ENCODE measurements around the gene TNFSF8.

TNFSF8 gene

DNA sequence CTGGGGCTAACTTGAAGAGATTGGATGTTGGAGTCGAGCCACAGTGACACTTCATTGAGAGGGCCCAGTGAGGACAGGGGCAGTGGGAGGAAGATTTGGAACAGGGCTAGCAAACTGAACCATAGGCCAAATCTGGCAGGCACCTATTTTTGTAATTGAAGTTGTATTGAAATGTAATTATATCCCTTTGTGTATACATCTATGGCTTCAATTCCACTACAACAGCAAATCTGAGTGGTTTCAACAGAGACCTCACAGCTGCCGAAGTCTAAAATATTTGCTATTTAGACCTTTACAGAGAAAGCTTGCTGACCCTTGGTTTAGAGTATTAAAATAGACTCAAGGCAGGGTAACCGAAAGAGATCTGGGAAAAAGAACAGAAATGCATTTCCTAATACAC is 4.7 kb upstream of the TNFSF8 start:
- no peak for DNase-seq

DNA sequence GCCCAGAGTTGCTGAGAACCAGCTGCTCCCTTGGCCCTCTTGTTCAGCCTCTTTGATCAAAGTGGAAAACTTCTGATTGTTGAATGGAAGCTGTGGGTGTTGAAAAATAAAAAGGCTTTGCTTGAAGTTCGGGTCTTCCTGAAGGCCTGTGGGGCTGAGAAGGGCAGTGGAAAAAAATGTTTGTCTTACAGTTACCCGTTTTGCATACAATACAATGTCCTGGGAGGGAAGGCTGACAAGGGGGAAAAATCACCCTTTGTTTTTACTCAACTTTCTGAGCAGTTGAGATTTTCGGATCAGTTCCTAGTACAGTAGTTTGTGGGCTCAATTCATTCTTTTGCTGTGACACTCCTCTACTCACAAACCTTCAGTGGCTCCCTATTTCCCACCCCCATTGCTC is 2.1 kb upstream of the TNFSF8 start:
- no peak for DNase-seq

DNA sequence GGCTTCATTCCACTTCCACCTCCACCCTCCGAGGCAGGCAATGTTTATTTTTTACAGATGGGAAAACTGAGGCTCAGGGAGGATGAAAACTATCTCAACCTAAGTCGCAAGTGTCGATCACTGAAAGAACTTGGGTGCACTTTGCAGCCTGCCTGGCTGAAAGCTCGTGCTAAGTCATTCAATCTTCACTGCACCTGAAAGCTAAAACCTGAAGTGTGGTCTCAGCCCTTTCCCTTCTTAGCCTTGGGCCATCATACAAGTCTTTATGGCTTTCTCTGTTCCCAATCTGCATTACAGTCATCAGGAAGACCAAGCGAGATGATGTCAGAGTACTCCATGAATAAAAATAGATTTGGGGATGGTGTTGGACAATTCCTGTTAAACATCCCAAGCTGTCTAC is 1.0 kb upstream of the TNFSF8 start:
- DNase-seq: no peak

DNA sequence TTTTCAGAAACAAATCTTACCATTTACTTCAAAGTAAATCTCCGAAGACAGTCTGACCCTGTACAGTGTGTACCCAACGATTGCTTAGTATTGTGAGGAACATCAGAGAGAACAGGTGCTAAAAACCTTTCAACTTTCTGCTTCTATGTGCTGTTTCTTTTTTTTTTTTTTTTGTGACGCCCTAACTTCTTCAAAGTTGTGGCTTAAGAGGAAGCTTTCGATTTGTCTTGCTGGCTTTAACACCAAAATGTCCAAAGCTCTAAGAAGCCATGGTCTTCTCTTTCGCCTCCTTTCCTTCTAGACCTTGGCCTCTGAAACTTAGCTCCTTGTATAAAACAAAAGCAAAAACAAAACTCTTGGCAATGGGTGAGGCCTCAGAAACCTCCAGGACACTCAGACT is 1.2 kb downstream of the TNFSF8 start:
- no peak for DNase-seq

DNA sequence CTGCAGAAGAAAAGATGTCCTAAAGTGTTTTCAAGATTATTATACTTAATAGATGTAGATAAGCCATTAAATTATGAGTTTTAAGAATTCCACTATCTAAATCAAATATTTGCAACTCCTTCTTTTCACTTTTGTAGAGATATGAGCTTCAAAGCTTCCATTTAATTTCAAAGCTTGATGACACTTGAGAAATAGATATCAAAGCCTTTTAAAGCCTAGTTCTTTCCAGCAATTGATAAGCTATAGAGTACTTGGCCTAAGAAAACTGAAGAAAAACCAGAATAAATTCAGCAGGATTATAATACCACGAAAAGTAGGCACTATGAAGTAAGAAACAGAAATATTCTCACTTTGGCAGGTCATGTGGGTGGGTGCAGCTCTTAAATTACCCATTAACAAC is 1.7 kb downstream of the TNFSF8 start:
- no peak for DNase-seq

DNA sequence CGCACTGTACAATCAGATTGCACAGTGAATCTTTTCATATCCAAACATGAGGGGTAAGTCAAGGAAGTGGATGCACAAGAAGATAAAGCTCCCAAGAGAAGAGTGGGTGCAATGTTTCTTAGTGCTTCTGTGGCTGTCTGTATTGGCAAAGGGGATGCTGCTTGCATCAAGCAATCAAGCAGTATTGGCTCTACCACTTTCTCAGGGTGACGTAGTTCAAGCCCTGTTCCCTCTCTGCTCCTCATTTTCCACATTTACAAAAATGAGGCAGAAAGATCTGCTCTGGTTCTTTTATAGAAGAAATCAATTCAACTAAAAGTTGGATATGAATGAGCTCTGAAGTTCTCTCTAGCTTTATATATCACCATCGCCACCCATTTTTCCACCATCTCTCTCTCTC is 2.3 kb downstream of the TNFSF8 start:
- no peak for DNase-seq

DNA sequence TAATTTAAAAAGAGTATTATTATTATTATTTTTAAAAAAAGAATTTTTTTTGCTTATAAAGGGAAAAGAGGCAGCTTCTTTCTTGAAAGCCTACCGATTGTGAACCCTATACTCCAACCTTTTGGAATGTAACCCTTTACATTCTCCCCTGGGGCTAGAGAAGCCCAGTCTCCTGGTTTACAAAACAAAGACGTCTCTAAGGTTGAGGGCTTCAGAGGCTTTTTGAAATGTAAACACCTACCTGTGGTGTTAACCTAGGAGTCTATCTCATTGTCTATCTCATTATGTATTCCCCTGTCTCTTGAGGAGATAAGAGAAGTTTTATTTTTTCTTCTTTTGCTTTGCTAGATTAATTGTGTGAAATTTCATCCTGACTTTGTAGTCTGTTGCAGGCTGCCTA is 4.7 kb downstream of the TNFSF8 start:
- DNase-seq: no peak

DNA sequence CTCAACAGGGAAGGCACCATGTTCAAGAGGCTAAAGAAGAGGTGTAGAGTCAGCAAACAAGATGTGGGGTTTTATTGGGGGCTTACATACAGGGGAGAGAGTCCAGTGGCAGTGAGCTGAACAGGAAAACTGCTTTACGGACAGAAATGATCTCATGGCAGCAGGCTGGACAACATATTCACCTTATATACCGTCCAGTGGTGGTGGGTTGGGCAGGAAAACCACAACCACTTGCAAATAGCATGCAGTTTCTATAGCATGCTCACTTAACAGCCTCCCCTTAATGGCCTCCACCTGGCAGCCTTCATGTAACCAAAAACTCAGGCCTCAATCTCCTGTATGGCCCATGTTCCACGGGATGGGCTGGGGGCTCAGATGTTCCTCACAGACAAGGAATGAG is 5.4 kb downstream of the TNFSF8 start:
- DNase-seq: no peak

DNA sequence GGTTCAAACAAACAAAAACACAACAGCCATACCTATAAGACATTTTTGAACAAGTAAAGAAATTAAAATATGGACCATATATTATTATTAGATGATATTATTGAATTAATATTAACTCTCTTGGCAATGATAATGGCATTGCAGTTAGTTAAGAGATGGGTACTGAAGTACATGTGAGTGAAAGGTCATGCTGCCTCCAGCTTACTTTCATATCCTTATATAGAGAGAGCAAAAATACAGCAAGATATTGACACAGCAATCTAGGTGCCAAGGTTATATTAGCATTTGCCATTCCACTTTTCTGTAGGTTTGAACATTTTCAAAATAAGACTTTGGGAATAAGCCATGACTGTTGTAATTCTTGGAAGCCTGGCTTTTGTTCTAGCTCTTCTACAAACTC is 6.1 kb downstream of the TNFSF8 start:
- no peak for DNase-seq

DNA sequence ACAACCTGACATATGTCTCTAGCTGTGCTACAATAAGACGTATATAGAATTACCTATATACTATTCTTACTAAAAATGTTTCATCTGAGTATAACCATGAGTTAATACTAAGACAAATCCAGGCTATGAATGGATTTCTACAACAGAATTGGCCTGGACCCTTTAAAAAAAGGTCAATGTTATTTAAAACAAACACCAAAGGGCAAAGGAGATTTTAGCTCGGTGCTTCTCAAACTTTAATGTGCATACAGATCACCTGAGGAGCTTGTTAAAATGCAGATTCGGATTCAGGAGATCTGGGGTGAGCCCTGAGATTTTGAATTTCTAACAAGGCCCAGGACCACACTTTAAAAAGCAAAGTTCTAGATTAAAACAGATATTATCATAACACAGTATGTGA is 6.5 kb downstream of the TNFSF8 start:
- DNase-seq: no peak

DNA sequence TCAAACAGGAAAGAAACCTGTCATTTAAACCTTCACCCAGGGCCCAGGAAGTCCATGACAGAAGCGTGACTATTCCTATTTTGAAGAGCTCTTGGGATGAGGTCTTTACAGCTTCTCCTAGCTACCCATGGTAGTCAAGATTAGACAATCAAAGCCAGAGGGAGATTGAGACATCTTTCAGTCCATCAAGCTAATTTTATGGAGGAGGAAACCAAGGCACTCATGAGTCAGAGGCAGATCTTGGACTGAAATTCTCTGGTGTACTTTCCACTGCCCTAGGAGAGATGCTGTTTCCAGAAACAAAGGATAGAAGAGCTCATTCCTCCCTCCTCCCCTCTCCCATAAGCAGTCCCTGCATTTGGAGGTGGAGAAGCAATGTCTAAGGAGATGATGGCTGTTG is 9.2 kb downstream of the TNFSF8 start:
- DNase-seq: no peak

DNA sequence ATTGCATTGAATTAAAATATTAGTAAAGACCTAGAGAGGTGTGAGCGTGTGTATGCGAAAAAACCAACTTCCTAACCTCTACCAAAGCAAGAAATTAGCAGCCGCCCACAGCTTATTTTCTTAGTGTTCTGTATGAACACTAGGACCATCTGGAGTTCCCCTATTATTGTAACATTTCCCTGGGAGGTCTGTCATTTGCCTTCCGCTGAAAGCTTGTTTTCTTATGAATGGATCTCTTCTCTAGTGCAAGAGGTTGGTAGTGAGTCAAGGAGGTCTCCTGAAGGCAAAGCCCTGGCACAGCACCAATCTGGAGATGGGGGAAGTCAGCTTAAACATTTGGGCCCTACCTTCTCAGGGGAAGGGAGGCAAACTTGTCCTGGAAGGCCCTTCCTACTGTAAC is 10.8 kb downstream of the TNFSF8 start:
- DNase-seq: no peak

DNA sequence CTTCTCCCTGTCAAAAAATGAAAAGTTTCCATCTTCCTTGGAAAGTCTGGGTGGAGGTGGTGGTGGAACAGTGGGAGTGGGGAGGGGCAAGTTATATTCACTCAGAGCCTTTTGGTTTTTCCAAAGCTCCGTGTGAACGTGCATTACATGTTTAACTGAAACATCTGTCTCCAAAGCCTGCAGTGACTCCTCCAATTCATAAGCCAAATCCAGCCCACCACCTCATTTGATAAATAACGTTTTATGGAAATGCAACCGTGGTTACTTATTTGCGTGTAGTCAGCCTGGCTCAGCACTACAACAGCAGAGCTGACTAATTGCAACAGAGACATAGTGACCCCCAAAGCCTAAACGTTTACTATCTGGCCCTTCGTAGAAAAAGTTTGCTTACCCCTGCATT is 13.9 kb downstream of the TNFSF8 start:
- no peak for DNase-seq

DNA sequence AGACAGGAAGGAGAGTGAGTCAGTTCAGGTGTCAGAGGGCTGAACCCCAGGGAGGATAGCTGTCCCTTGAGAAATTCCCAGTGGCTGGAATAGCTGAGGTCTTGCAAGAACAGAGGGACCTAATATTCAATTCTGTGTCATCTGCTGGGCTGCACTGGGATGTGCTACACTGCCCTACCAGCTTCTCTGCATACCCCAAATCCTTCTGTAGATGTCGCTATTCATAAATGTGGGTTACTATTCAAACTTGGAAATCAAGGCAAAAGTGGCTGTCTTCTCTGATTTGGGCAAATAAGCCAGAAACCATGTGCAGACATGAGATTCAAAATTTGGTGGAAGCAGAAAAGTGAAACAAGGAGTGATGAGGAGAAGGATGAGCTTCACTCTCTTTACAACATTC is 16.3 kb downstream of the TNFSF8 start:
- no peak for DNase-seq

DNA sequence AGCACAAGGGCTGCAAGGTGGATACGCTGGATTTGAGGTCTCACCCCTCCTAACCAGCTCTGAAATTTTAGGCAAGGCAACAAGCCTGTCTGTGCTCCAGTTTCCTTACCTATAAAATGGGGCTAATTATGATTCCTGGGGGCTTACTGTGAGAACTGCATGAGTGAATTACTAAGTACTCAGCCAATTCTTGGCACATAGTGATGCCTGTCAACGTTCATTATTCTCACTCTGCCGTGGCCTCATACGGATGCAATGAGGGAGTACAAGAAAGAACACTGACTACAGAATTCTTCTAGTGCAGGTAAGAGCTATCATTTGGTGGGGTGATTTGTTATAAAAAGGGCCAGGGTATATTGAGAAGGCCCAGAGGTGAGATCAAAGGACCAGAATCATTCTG is 16.7 kb downstream of the TNFSF8 start:
- no peak for DNase-seq

DNA sequence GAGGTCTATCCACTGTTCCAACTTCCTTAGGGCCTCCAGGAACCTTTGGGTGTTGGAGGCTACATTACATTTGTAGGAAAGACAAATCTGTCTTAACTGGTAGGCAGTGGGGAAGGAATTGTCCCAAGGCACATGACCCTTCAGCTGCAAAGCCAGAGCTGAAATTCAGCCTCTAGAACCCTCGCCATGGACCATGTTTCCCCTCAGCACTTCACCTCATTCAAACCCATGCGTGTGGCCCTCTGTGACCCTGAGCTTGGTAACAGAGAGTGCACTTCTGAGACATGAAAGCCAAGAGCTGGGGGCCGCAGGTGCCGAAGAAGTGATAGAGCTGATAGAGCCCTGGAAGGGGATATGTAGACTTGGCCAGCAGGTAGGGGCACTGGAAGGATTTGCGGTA is 17.2 kb downstream of the TNFSF8 start:
- no peak for DNase-seq

DNA sequence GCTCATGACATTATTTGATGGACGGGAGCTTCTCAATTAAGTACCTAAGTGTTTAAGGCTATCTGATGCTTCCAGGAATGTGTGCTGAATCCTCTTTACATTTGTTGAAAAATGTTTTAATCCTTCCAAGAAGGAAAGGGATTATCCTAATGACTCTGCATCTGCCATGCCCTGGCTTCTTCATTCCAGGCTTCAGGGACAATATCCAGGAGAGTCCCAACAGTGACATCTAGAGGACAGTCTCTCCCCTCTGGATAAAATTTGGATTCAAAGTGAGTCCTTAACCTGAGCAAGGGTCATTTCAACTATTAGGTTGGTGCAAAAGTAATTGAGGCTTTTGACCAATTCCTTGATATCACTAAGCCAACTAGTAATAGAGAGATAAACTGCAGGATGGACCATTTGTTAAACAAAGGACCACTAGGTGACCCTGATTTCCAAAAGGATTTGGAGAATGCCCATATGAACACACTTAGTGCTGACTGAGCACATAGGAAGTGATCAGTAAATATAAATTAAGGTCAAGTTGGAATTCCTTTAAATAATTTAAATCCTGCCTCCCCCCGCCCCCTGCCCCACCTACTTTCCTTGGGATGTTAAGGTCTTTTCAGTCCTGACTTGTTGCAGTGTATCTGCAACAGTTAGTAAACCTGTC is 19.1 kb downstream of the TNFSF8 start:
- peak; percentile 65 for DNase-seq

DNA sequence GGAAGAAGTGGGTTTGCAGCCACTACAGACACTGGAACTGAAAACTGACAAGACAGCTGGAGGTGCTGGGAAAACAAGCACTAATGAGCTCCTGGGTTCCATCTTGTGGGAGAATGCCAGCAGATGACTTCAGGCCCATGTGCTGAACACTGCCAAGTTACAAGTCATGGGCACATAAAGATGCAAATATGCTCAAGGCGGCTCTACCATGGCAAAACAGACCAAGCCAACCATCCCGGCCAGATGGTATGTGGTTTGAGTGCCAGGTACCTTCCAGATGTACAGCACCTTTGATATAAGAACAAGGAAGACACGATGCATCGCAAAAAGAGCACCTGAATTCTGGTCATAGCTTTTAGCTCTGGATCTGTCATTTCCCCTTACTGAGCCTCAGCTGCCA is 19.9 kb downstream of the TNFSF8 start:
- DNase-seq: no peak

DNA sequence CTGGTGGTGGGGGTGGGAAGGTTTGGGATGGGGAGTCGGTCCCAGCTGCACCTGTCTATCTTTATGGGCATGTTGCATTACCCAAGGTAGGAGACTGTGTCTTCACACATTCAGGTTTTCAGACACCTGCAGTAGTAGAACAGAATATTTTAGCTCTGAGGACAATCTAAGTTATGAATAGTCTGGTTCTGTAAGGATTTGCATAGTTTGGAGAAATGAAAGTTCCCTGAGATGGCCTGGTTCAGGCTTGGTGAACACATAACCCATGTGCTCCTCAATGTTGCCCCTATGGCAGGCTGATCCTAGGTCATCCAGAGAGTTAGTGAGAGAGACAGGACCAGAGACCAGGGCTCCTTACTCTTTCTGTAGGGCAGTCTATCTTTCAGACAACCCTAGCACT is 20.7 kb downstream of the TNFSF8 start:
- no peak for DNase-seq

DNA sequence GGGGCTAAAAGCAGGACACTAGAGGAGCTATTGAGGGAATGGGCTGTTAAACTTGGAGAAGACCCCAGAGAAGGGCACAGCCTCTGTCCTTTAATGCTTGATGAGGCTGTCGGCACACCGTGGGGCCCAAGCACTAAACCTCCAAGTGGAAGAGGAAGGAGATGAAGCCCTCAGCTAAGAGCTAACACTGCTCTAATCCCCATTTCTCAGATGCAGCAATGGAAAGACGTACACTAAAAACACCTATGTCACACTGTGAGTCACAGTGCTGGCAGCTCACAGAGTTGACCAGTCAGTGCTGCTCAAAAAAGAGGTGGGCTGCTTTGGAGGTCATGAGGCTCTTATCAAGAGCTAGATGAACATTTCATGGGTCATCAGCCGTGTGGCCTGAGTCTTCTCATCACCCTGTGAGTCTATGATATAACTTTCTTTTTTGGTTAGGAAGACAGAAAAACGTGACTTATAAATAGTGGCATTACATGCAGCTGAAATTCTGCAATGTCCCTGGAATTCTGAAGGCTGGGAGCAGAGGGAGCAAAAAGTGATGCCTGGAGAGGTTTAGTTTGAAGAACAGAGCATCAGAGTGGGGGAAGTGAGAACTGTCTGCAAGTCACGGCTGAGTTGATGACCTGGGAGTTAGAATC is 21.5 kb downstream of the TNFSF8 start:
- DNase-seq: no peak

DNA sequence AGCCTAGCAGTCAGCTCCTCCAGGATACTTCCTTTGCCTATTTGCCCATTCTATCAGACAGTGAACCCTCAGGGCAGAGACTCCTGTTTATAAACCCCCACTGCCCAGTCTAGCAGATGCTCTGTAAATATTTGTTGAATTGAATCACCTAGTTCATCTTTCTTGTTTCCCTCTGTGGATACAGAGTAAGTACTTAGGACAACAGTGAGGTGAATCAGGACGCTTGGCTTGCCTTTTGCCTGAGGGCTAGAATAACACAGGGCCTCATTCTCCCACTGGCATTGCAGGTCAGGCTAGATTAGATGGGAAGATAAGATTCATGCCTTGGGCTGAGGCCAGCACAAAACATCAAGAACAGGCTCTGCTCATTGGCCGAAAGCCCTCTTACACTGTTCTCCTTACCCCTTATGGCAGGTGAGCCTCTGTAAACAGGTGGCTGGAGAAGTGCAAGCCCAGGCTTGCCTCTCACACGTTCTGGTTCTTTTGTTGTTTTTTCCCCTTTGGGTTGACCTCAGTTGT is 22.2 kb downstream of the TNFSF8 start:
- DNase-seq: peak; percentile 94

DNA sequence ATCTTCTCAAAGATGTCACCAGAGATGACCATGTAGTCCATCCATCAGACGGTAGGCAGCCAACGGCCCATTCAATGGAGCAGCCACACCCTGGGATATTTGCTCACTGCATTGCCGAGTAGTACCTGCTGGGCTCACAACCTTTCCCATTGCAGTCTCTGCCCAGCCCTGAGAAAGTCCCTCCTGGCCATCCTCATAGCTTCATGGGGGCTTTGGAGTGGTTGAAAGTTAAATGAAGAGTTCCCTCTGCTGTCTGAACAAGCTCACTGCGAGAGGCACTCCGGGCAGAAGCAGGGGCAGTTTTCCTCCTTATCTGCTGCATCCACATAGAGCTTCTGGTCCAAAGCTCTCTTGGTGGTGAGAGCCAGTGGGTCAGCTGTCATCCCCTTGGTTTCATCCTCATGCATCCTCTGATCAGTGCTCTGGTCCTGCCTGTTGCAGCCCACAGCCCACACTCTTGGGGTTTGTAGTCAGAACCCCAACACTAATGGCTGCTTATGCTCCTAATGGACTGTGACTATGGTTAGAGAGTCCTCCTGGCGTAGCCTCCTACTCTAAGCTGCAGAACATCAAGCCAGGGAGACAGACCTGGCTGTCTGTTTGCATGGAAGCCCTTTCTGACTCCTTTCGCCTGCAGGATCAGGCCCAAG is 23.3 kb downstream of the TNFSF8 start:
- peak; percentile 64 for DNase-seq

DNA sequence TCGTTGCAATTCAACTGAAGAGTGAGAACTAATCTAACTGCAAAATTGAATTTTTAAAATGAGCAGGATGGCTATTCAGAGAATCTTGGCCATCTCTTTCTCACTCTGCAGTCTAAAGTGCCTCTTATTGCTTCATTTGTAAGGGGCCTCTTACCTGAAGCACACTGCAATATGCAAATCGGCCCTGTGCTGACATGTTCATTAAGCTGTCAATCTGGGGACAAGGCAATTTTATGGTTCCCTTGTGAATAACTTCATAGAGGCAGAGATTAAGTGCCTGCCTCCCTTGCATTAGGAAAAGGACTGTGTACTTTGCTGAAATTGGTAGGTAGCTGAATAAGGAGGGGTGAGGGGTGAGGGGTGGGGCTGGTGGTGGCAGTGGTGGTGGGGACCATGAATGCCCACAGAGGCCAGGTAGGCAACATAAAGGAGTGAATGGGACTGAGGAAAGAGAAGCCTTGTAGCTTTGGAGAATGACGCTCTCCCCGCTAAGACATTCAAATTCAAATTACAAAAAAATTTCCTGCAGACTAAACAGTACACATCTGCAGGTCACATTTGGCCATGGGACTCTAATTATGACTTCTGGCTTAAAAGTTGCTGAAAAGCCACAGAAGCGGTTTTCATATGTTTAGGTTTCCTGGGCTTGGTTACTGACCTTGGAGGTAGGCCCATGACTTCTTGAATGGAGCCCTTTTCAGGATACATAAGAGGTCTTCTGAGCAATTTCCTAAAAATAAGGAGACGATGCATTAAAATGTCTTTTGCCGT is 25.0 kb downstream of the TNFSF8 start:
- DNase-seq: no peak
